Activated gamma-delta T cell treated with Interleukin-2 at 50 U/mL for 16 hours (primary cell): Measurements from ENCODE around the gene ENDOD1.

ENCODE experiments used
- DNase-seq: peaks from one replicate; pipeline ENCODE4 v3.0.0-alpha.2; 2020

Gene ENDOD1

DNA sequence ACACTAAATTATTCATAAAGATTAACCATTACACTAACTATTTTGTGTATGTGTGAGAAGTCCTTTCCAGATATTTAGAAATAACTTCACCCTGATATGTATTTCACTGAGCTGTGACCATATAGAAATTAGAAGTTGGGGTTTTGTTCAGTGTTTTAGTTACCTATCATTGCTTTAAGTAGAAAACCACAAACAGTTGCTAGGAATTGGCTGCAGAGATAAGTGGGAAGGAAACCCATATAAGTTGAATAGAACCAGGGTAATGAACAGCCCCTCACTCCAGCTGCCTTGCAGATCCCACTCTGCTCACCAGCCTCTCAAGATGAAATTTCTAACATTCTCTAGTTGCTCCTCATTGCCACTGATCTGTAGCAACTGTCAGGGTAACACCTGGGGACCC is 12.7 kb upstream of the ENDOD1 start:
- DNase-seq = no peak

DNA sequence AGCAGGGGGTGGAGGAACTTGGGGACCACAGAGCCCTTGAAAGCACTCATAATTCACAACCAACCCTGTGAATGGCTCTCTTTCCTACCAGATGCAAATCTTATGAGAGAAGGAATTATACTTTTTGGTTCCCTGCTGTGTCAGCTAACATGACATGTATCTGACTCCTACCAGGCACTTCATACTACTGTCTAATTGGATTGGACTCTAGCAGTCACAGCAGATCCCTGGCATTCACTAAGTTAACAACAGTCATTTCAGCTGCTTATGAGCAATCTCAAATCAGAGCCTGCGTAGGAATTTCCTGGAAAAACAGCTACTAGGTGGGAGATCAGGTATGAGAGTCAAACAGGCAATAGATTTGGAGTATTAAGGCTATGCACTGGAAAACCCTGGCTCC is 11.1 kb upstream of the ENDOD1 start:
- no peak for DNase-seq

DNA sequence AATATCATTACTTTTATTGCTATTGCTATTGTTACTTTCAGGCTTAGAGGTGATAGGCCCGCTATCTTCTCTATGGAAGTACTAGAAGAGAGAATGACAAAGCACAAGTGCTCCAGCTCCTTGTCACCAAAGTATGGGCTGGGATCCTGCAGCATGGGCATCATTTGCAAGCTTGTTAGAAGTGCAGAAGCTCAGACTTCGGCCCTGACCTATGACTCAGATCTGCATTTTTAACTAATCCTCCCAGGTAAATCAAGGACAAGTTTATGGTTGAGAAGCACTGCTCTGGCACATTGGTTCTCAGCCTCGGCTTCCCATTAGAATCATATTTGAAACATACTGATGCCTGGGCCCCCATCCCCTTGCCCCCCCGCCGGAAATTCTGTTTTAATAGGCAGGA is 8.6 kb upstream of the ENDOD1 start:
- DNase-seq = no peak

DNA sequence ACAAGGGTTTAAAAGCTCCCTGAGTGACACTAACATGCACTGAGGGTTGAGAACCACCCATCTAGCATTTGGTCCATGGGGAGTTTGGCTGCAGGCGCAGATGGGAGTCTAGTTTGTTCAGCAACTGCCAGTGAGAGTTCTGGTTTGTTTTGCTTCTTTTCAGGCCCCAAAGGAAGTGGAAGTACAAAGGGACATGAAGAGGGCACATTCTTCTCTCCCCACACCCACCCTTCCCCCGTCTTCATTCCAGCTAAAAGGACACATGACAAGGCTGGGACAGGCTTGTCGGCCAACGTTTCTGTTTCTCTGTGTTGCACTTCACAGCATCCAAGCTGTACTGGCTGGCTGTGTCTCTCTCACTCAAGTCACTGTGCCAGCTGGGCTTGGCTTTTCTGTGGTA is 8.2 kb upstream of the ENDOD1 start:
- DNase-seq = no peak

DNA sequence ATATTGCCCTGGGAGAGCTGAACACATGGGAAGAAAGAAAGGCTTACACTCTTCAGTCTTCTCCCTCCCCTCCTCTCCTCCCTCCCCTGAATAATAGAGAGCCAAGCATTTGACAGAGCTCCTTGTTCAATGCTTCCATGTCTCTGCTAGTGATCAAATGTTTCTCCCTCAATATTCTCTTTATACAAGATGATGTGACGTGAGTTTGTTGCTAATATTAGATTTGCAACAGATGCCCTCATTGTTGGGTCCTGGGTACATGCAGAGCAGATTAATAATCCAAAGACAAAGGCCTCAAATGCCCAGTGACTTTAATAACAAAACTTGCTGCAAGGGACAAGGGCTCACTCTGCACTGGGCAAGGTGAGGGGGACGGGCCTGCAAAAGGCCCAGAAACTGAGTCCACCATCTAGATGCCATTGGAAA is 7.1 kb upstream of the ENDOD1 start:
- no peak for DNase-seq

DNA sequence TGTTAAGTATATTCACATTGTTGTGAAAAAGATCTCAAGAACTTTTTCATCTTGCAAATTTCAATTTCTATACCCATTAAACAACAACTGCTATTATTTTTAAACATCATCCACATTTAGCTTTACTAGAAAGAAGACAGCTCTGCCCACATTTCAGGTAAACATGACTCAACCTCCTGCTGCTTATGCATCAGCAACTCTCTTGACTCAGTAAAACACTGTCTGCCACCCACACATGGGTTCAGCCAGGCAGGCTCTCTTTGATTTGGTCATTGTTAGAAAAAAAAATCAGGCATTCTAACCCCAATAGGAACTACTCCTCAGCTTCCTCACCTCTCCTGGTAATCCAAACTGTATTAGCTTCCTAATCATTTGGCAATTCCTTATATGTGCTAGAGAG is 5.1 kb upstream of the ENDOD1 start:
- DNase-seq = no peak

DNA sequence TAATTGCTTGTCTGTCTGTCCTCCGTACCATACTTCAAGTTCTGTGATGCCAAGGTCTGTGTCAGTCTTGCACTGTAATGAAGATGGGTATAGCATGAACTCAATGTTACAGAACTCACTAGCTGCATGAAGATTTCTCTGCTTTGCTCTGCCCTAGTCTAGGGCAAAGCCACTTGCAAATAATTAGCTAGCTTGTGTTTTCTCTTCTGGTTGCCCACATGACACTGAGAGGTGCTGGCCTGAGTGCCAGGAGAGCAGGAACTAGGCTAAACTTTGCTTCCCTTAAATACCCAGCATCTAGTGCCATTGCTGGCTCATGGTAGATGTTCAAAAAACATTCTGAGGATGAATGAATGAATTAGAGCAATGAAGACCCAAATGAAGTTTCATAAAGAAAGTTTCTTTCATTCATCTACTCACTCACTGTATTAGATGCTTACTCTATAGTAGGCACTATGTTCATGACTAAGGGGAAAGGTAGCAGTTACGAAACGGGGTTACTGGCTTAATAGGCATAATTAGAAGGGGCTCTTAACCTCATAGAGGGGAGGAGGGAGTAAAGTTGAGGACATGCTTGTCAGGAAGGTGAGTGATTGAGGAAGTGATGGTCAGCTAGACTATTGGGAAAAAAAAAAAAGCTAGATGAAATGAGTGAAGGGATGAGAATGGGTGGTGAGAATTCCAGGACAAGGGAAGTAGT is 4.4 kb upstream of the ENDOD1 start:
- DNase-seq = no peak

DNA sequence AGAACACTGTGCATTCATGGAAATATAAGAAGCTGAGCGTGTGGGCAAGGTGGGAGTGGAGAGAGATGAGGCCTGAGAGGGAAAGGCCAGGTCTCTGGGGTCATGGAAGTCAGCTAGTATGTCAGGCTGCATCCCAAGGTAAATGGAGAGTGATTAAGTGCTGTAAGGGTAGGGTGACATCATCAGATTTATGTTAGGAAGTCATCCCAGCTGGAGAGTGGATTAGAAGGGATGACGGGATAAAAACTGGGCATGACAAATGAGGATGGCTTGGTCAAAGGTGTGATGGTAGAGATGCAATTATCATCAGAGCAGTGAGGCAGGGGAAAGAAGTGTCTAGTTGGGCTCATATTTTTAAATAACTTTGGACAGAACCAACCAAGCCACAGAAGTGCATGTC is 3.5 kb upstream of the ENDOD1 start:
- DNase-seq = no peak

DNA sequence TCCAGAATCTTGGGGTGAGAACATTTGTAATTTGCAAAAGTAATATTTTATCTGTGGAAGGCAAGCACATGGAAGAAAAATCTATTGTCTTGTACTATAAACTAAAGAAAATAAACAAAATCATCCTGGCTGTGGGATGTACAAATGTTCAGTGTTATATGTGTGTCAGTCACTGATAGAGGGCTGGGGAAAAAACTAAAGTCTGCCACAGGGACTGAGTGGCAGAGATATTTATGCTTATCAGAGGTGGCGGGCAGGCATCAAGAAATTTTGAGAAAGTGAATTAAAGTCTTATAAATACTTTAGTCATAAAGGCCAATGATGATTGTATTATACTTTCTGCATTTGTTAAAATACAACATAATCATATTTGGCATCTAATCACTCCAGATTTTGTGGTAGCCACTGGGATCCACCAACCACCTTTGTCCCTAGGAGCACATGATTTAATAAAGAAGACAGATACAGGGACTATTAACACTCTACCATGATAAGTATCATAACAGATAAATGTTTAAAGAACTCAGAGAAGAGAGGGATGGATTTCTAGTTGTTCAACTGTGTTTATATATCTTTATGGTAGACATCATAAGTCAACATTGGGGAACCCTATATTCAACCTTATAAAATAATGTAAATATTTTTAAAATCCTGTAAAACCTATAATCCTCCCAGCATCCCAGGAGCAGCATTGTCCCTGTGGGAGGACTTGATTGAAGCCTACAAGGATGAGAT is 2.6 kb upstream of the ENDOD1 start:
- no peak for DNase-seq

DNA sequence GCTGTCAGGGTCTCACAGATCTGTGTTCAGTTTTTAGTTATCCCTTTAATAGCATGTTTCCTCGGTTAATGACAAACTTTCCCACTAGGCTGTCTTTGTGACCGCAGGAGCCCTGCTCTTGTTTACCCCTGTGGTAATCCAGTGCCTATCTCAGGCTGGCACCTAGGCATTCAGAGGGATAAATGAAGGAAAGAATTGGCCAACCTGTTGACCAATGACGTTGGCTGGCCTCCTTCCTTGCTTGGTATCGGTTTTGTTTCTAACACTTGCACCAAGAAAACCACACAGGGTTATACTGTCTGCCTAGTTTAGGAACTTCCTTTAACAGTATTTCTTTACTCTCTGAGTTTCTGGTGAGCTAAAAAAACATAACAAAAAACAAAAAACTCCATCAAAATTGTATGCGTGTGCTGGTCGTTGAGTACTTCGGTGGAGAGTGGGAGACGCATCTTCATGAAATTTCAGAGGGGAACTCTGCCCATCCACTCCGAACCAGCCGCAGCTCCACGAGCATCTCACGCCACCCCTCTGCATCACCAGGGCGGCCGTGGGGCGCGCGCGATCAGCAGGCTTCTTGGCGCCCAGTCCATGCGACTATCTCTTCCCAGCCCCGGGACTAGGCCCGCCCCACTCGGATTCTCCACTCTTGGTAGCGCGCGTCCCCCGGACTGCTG is 563 bp upstream of the ENDOD1 start:
- no peak for DNase-seq

DNA sequence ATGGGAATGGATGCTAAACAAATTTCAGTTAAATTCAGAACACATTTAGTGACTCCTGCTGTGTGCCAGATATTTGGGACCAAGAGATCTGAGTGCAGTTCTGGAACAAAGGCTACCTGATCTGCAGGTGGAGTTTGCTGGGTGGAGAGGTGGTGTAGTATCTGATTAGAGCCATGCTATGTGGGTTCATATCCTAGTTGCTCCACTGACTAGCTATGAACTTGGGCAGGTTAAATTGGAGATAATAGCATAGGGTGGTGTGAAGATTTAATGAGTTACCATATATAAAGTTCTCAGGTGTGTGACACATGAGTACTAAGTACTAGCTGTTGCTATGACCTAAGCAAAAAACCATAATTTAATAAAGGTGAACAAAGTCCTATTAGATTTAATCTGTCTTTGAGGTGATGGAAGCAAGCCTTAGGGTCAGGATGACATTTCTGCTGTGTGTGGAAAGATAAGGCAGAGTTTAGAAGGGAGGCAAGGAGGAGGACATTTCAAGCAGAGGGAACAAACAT is 2.1 kb downstream of the ENDOD1 start:
- DNase-seq = no peak

DNA sequence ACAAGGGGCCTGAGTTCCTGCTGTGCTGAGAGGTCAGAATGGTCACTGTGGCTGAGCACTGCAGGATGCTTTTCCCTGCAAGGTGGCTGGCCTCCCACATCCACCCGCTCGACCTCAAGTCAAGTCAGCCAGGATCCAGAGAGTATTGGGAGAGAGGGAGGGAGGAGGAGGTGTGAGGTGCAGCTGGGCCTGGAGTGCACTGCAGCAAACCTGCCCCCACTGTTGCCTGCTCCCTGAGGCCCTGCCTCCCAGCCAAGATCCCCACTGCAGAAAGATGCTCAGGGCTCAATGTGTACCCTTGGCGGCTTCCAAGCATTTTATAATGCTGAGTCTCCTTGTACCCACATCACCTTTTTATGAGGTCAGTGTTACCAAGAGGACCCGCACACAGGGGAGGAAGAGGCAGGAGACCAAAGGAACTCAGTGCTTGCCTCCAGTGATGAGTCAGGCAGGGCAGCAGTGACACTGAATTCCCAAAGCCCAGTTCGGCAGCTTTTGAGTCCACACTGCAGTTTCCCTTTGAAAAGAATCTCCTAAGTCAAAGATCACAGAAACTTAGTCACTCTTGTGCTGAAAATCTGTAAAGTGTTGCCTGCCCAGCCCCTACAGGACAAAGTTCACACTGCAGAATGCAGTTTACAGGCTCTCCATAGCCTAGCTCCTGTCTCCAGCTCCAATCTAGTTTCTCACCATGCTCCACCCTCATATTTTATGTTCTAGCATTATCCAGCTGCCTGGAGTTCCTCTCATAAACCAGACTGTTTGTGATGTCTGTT is 3.1 kb downstream of the ENDOD1 start:
- no peak for DNase-seq

DNA sequence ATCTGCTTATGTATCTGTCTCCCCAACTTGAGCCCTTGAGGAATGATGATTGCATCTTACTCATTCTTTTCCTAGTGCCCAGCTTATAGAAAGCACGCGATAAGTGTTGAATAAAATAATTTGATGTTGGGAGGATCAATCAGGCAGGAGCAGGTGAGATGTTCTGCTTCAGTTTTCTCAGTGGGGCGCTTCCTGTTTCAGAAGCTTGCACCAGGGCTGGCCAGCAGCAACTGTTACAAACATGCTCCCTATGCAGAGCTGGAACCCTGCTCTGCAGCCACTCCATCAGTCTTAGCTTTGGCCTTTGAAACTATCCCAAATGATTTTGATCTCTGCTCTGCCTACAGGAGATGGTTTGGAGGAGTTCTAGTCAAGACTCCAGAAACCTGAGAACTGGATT is 3.9 kb downstream of the ENDOD1 start:
- DNase-seq = no peak

DNA sequence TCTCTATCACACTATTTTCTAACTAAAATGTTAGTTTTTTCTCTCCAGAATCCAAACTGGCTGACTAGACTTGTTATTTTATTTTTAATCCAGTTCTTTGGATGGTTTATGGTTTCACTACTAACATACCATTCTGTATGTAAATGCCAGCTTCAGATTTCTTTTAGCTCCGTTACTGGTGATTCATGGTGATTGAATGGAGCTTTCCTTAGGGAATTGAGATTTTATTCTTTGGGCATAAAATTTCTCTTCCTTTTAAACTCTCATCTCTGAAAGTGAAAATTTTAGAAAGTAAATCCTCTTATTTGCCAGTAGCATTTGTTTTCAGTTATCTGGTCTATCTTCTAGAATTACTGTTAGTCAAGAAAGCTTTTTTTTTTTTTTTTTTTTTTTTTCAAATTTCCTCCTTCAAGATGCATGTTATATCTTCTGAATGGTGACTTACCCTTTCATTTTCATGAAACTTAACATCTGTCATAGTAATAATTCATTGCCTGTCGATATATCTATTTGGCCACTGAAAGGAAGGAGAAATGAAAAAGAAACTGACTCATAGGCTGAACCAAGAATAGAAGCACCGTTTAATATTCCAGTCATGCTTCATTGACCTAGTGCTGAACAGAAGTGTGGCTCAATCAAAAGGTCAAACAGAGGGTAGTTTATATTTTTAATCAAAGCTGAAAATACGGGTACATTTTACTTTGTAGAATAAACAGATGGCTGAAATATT is 6.4 kb downstream of the ENDOD1 start:
- DNase-seq = no peak

DNA sequence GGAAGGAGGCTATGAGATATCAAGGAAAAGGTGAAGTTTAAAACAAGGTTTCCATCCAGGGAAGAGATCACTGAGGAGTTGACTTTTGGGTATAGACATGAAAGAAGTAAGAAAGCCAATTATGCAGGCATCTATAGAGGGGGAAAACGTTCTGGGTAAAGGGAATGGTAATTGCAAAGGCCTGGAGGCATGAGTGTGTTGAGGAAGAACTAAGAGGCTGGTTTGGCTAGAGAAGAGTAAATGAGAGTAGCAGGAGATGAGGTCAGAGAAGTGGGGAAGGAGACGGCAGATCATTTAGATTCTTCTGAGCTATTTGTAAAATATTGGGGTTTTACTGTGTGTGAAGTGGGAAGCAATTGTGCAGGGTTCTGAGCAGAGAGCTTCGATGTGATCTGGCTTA is 7.6 kb downstream of the ENDOD1 start:
- DNase-seq = no peak

DNA sequence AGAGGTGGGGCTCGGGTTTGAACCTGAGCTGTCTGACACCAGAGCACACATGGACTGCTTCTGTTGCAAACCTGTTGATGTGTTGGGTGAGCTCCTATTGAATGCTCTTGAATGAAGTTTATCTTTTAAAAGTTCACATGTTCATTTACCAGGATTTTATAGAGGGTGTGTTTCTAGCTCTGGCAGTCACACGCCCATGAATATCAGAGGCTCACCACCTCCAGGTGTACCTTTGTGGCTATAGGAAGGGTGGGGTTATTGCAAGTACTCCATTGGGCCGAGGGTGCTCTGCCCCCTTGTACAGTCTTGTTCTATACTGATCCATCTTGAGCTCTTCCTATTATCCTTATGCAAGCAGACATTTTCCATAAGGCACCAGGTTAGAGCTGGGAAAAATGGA is 9.2 kb downstream of the ENDOD1 start:
- DNase-seq = no peak

DNA sequence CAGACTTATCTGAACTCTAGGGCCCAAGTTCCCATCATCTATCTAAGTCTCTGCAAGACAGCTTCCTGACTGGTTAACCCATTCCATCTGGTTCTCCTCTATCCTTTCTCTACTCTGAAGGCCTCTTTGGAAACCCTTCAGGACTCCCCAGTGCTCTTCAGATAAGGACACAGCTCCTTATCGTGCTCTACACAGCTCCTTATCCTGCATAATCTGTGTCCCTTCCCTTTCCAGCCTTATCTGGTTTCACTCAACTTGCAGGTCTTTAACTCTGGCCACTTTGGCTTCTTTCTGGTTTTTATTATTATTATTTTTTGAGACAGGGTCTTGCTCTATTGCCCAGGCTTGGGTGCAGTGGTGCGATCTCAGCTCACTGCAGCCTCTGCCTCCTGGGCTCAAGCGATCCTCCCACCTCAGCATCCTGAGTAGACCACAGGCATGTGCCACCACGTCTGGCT is 10.6 kb downstream of the ENDOD1 start:
- no peak for DNase-seq

DNA sequence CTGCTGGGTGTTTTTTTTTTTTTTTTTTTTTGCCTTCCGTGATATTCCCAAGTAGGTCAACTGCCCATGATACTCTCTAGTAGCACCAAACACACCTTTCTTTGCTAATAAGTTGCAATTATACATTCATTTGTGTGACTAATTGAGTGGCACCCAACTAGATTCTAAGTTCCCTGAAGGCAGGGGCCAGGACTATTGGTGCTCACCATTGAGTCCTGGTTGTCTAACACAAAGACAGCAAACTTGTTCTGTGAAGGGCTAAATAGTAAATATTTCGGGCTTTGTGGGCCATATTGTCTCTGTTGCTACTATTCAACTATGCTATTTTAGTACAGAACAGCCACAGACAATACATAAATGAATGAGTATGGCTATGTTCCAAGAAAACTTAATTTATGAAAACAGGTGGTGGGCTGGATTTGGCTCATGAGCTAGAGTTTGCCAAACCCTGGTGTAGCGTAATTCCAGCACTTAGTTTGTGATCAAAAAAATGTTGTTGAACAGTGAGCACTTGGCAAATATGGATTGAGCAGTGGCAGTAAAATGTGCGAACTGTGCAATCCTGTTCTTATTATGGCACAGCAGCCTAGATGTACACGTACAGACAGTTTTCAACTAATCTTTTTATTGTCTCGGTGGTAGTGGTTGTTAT is 11.3 kb downstream of the ENDOD1 start:
- no peak for DNase-seq

DNA sequence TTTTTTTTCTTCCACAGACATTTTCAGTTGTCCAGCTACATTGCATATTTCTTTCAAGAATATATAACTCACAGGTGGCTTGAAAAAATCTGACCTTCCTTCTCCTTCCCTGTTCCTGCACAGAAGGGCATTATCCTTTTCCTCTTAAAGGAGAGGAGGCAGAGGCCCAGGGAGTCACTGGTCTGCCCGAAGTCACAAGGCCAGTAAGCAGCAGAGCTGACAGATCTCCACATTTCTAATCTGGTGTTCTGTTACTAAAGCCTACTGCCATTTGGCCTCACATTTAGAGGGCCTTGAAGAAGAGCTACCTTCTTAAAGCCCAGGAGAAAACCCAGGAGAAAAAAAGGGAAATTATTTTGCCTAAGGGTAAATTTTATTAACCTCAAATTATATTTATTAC is 12.3 kb downstream of the ENDOD1 start:
- DNase-seq = no peak

DNA sequence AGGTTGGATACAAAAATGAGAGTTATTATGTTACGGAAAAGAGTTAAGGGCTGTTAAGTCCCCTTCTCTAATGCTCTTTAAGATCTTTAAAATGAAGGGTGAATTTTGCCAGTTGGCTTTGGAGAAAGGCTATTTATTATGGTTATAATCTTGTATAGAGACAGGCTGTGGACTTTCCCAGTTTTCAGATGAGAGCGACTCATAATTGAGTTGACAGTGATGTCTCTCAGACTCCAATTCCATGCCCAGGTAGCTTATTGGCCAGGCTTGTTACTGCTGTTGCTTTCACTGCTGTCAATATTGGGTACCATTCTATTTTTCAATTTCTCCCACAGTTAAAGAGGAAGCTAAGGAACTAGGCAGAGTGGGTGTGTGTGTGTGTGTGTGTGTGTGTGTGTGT is 13.1 kb downstream of the ENDOD1 start:
- no peak for DNase-seq

DNA sequence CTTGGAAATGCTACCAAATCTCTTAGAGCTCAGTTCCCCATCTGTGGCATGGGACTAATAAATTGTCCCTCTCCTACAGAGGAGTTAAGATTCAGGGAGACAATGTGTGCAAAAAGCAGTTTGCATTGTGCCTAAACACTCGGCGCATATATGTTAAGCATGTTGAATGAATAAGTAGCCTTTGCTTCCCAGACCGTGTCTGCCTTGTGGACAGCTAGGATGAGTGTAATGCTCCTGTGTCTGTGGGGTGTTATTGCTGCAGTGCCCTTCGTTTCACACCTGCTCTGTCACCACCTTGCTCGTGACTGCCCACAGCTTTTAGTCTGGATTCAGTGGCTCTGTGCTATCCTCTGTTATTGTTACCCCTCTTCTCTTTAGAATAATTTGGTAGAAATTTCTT is 14.1 kb downstream of the ENDOD1 start:
- no peak for DNase-seq
